ENCODE results near the gene SCAMP5.

The SCAMP5 gene

DNA sequence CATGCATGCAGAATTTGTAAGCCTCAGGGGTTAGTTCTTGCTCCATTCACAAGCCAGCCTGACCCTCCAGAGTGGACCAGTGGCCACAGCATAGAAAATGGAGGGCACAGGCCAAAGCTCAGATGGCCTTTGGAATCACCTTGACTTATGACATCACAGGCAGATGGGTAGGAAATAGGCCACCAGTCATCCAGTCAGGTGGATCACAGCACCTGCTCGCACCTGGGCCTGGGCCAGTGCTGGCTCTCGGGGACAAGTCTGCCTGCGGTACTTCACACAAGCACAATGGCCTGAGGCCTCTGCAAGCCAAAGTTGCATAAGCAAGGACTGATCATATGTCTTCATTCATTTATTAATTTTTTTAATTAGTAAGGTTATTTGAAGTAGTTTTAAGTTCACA is 67.3 kb downstream of the SCAMP5 start:
- no peak overlapping the region for H3K4me3 ChIP-seq (ENCODE audit: low read depth, low read length)
- DNase-seq (ENCODE audit: low read depth, low spot score) = no peak
- TF ChIP-seq, protein P1, sequence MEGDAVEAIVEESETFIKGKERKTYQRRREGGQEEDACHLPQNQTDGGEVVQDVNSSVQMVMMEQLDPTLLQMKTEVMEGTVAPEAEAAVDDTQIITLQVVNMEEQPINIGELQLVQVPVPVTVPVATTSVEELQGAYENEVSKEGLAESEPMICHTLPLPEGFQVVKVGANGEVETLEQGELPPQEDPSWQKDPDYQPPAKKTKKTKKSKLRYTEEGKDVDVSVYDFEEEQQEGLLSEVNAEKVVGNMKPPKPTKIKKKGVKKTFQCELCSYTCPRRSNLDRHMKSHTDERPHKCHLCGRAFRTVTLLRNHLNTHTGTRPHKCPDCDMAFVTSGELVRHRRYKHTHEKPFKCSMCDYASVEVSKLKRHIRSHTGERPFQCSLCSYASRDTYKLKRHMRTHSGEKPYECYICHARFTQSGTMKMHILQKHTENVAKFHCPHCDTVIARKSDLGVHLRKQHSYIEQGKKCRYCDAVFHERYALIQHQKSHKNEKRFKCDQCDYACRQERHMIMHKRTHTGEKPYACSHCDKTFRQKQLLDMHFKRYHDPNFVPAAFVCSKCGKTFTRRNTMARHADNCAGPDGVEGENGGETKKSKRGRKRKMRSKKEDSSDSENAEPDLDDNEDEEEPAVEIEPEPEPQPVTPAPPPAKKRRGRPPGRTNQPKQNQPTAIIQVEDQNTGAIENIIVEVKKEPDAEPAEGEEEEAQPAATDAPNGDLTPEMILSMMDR (IDR thresholded peaks at IDR 0.05; ENCODE audit: low read depth, low read length) = no peak
- in situ Hi-C loops (cut with HindIII; ENCODE audit: low sequenced_read_pairs) = no loop called here

DNA sequence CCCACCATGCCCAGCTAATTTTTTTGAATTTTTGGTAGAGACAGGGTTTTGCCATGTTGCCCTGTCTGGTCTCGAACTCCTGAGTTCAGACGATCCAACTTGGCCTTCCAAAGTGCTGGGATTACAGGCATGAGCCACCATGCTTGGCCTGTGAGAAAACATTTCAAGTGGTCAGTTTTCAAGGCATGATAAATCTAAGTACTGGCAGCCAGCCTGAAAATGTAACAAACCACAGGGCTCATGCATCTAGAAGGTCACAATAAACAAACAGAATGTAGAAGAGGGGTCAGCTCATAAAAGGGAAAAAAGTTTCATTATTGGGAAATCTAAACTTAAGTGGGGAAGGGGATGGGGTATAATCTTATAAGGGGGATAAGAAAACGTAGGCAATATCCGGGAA is 68.0 kb downstream of the SCAMP5 start:
- peak; percentile 81 for DNase-seq (ENCODE audit: low read depth, low spot score)
- H3K4me3 ChIP-seq (ENCODE audit: low read depth, low read length) = no peak overlapping the region
- in situ Hi-C loops (cut with HindIII; ENCODE audit: low sequenced_read_pairs) = no loop called here
- TF ChIP-seq, protein P1 (IDR thresholded peaks at IDR 0.05; ENCODE audit: low read depth, low read length) = no peak

DNA sequence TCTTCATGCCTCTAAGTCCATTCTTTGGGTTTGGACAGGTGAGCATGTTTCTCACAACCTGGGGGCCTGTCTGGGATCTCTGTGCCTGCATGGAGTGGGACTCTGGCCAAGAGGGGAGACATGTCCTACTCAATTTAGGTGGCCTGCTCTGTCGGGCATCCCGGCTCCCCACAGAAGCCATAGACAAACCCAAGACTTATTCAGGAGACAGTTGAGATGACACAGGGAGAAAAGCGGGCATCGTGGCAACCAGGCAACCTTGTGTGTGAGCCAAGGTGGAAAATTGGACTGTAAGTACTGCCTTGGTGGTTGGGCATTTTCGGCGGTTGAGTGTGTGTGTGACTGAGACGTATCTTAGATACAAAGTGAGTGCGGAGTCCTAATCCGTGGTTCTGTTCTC is 68.5 kb downstream of the SCAMP5 start:
- no peak for DNase-seq (ENCODE audit: low read depth, low spot score)
- in situ Hi-C loops (cut with HindIII; ENCODE audit: low sequenced_read_pairs) = no loop called here
- TF ChIP-seq, protein P1 (IDR thresholded peaks at IDR 0.05; ENCODE audit: low read depth, low read length) = no peak
- no peak overlapping the region for H3K4me3 ChIP-seq (ENCODE audit: low read depth, low read length)

DNA sequence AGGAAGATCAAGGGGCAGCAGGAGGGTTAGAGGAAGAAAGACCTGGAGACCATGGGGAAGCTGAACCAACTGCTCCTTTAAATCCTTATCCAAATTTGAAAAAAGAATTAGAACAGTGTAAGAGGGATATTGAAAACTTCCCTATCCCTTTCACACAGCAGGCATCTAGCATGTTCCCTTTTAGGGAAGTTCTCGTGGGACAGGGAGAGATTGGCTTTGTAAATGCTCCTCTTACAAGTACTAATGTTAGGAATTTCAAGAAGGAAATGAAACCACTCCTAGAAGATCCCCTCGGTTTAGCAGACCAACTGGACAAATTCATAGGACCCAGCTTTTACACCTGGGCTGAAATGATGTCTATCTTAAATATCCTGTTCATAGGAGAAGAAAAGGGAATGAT is 69.5 kb downstream of the SCAMP5 start:
- in situ Hi-C loops (cut with HindIII; ENCODE audit: low sequenced_read_pairs) = no loop called here
- TF ChIP-seq, protein P1 (IDR thresholded peaks at IDR 0.05; ENCODE audit: low read depth, low read length) = no peak
- no peak overlapping the region for H3K4me3 ChIP-seq (ENCODE audit: low read depth, low read length)
- DNase-seq (ENCODE audit: low read depth, low spot score) = no peak

DNA sequence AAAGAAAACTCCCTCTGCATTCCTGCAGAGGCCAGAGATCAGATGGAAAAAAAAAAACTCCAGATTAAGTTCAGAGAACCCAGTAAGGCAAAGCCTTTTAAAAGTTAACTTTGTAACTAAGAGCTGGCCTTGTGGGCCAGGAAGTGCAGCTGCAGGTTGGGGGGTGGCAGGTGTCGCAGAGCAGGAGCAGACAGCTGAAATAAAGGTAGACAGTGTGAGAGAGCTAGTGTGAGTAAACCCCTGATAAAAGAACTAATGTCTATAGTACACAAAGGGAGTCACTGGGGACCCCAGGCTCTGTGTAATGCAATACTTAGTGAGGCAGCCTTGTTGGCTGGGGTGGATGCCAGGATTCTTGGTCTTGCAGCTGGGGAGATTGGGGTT is 70.1 kb downstream of the SCAMP5 start:
- DNase-seq (ENCODE audit: low read depth, low spot score) = no peak
- TF ChIP-seq, protein P1 (IDR thresholded peaks at IDR 0.05; ENCODE audit: low read depth, low read length) = no peak
- no peak overlapping the region for H3K4me3 ChIP-seq (ENCODE audit: low read depth, low read length)
- in situ Hi-C loops (cut with HindIII; ENCODE audit: low sequenced_read_pairs) = no loop called here

DNA sequence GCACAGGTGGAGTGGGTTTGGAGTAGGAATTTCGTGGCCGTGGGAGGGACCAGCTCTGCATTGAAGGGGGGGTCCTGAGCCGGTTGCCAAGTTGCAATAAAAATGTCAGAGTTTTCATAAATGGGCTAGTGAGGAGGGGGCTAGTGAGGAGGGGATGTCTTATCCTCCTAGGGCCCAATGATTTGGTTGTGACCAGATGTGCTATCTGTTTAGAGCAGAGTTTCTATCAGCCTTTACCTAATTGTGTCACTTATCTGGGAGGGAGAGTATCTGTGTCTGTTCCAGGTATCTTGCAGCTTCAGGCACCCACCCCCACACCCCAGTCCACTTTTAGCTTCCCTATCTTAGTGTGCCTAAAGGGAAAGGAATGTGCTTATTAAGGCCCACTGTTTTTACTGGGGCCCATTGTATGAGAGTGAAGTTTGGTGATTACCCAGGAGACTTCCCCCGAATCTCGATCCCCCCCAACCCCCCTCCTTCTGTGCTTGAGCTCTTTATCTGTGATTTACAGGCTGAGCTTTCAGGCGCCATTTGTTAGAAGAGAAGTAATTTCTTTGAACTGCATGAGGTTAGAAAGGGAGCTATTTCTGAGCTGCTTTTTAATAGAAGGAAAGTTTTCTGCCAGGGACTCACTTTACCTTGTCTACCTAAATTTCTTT is 70.6 kb downstream of the SCAMP5 start:
- no peak for DNase-seq (ENCODE audit: low read depth, low spot score)

More for the DNA sequence above, 70.6 kb downstream of the SCAMP5 start:
- H3K4me3 ChIP-seq (ENCODE audit: low read depth, low read length) = no peak overlapping the region
- TF ChIP-seq, protein P1 (IDR thresholded peaks at IDR 0.05; ENCODE audit: low read depth, low read length) = no peak
- in situ Hi-C loops (cut with HindIII; ENCODE audit: low sequenced_read_pairs) = no loop called here
